Testis (tissue), 3 donors: ENCODE results near the gene TMEM80. TPM values are rescaled to one million over a fixed set of nuclear protein-coding genes. Genes with fewer than 3 reads are reported as not detected.

Experiments used
- DNase-seq: peaks from one replicate; pipeline ENCODE4 v3.0.0-alpha.2; 2019
- H3K27ac ChIP-seq, 2 donors: fragments of 200-600 bp; sonication (generic); one replicate each; pipeline ENCODE4 v1.5.1; 2019
- H3K27me3 ChIP-seq: fragments of 200-600 bp; sonication (generic); one replicate; pipeline ENCODE4 v1.5.1; 2019
- H3K36me3 ChIP-seq: fragments of 200-600 bp; sonication (generic); one replicate; pipeline ENCODE4 v1.5.1; 2017; ENCODE audit warnings: low read depth; ENCODE audit errors: missing control alignments
- H3K4me1 ChIP-seq: fragments of 200-600 bp; sonication (generic); one replicate; pipeline ENCODE4 v1.5.1; 2019
- H3K4me3 ChIP-seq, 2 donors: fragments of 200-600 bp; sonication (generic); one replicate each; pipeline ENCODE4 v1.5.1; 2017 to 2019
- H3K9me3 ChIP-seq: fragments of 200-600 bp; sonication (generic); one replicate; pipeline ENCODE4 v1.5.1; 2017
- POLR2A ChIP-seq: fragments of 450-650 bp; IDR thresholded peaks from one replicate; pipeline ENCODE4 v1.6.1; 2017; ENCODE audit warnings: antibody characterized with exemption, mild to moderate bottlenecking, moderate library complexity
- WGBS, 2 donors: methylation state at CpG; one replicate each; pipeline ENCODE4 v1.1.5; 2018; 5-methylcytosine and 5-hydroxymethylcytosine counted together
- intact Hi-C: fragments of 100-400 bp; cut with DNase I; formaldehyde crosslinking; loops from one replicate; pipeline ENCODE4 v1.15.1; 2023; ENCODE audit warnings: low total_unique reads
- polyA plus RNA-seq: library from polyadenylated mRNA; stranded (reverse); fragments of 350-450 nt; fragmentation: Illumina TruSeq; extraction: RNeasy Lipid Tissue Mini Kit (QIAGEN cat#74804); gene quantifications from one replicate; pipeline ENCODE4 v1.2.3, GENCODE V29; 2014; ENCODE audit warnings: low read depth, low replicate concordance; ENCODE audit not compliant: insufficient read depth
- total RNA-seq, 2 donors: library from RNA; depleted of rRNA; stranded (reverse); fragments of >200 nt; gene quantifications; one replicate each; pipeline ENCODE4 v1.2.3, GENCODE V29; 2016
- TF ChIP-seq, protein P1 (sequence below), 3 experiments: fragments of 450-650 bp in 2 of 3; fragments of 200-600 bp in 1 of 3; sonication (generic) in 1 of 3; IDR thresholded peaks; one replicate each; pipeline ENCODE4 v1.5.1; 2016 to 2019; ENCODE audit warnings: antibody characterized with exemption in 3 of 3, mild to moderate bottlenecking in 2 of 3, moderate library complexity in 1 of 3

TMEM80 gene
- total and polyA plus RNA-seq, 3 donors from 2014 or later = 38.9 to 74.5 (median 72.8) TPM

DNA sequence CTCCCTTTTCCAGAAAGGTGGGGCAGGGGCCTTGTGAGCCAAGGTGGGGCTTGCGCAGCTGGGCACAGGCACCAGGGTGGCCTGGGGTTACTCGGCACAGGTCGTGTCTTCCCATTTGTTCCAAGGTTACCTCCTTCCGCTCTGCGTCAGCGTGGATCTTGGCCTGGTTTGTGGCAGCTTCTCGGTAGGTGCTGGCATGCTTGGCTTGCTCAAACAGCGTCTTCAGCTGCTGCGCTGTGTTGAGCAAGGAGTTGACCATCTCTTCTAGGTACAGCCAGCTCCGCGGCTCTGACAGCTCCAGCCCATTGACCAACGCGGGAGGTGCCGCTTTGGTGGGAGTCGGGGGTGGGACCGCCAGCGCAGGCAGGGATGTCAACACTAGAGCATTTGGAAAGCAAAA is 21.2 kb upstream of the TMEM80 start:
- no peak for TF ChIP-seq POLR2A
- TF ChIP-seq, protein P1, sequence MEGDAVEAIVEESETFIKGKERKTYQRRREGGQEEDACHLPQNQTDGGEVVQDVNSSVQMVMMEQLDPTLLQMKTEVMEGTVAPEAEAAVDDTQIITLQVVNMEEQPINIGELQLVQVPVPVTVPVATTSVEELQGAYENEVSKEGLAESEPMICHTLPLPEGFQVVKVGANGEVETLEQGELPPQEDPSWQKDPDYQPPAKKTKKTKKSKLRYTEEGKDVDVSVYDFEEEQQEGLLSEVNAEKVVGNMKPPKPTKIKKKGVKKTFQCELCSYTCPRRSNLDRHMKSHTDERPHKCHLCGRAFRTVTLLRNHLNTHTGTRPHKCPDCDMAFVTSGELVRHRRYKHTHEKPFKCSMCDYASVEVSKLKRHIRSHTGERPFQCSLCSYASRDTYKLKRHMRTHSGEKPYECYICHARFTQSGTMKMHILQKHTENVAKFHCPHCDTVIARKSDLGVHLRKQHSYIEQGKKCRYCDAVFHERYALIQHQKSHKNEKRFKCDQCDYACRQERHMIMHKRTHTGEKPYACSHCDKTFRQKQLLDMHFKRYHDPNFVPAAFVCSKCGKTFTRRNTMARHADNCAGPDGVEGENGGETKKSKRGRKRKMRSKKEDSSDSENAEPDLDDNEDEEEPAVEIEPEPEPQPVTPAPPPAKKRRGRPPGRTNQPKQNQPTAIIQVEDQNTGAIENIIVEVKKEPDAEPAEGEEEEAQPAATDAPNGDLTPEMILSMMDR (IDR thresholded peaks at IDR 0.05) = no peak
- Histone ChIP-seq H3K27ac (no peak overlapping the region), H3K27me3 (no peaks in the 10 kb centered on the region), H3K4me3 (no peak overlapping the region), H3K36me3 (no peaks in the 10 kb centered on the region), H3K9me3 (no peaks in the 10 kb centered on the region), H3K4me1 (no peaks in the 10 kb centered on the region)
- intact Hi-C loops = no loop called here
- DNase-seq = no peak
- WGBS, 2 donors = 94% methylated on average over 16 to 17 of the region's 17 CpGs

DNA sequence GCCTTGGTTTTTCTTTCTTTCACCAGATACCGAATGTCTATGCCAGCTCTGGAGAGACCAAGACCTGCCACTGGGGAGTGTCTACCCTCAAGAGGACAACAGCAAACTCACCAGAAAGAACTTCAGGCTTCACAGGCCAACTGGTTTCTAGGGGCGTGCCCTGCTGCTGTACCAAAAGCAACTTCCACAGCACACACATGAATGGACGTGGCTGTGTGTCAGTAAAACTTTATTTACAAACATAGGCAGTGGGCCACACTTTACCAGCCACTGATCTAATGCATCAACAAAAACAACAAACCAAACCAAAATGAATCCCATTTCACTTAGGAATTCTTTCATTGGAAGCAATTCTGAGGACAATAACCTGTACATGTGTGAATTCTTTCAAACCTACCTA is 17.3 kb upstream of the TMEM80 start:
- no peaks in the 10 kb centered on the region for H3K36me3 ChIP-seq
- 94% methylated on average over 3 of the region's 3 CpGs for WGBS, 2 donors

DNA sequence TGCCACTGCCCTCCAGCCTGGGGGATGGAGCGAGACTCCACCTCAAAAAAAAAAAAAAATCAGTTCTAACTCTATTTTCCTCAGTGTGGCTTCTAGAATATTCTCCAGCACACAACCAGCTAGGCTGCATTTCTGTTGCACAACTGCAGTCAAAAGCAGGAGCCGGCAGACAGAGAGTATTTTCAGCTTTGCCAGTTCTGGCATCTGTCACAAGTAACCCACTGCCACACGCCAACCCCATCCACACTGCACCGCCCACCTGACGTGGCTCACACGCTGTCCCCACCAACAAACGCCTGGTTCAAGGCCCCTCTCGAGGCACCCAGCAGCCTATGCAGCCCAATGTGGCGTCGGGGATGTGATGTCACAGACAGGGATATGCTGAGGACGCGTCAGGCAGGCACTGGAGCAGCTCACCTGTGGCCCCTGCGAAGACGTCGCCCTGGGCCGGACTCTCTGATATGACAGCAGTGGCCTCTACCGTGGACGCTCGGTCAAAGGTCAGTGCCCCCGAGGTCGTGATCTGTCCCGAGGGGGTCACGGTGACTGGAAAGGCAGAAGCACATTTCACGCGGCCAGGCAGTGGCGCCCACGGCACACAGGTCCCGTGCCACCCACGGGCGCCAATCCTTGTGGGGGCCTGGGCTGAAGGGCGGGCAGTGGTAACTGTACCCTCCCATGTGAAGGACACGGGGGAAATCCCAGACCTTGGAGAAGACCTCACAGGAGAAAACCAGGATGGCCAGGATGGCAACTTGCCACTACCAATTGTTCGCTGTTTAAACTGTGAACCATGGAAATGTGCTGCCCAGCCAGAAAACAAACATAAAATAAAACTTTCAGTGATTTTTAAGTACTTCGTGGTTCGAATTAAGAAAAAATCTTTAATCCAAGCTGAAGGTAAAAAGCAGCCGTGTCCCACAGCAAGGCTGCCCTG is 16.1 kb upstream of the TMEM80 start:
- peaks cover 14% of the 10 kb centered on the region for H3K4me1 ChIP-seq
- intact Hi-C loops = no loop called here
- TF ChIP-seq POLR2A = no peak
- TF ChIP-seq, protein P1 (IDR thresholded peaks at IDR 0.05) = no peak
- no peak overlapping the region for H3K4me3 ChIP-seq
- WGBS, 2 donors = 93% methylated on average over 30 to 36 of the region's 36 CpGs
- H3K27ac ChIP-seq = no peak overlapping the region
- no peak for DNase-seq
- no peaks in the 10 kb centered on the region for H3K27me3 ChIP-seq
- H3K36me3 ChIP-seq = no peaks in the 10 kb centered on the region
- H3K9me3 ChIP-seq = no peaks in the 10 kb centered on the region

More for the DNA sequence above, 17.3 kb upstream of the TMEM80 start:
- TF ChIP-seq, protein P1 (IDR thresholded peaks at IDR 0.05) = no peak
- TF ChIP-seq POLR2A = no peak
- Histone ChIP-seq H3K4me3 (no peak overlapping the region), H3K4me1 (peaks cover 14% of the 10 kb centered on the region), H3K27me3 (no peaks in the 10 kb centered on the region), H3K27ac (no peak overlapping the region), H3K9me3 (no peaks in the 10 kb centered on the region)
- intact Hi-C loops = no loop called here
- DNase-seq = no peak

DNA sequence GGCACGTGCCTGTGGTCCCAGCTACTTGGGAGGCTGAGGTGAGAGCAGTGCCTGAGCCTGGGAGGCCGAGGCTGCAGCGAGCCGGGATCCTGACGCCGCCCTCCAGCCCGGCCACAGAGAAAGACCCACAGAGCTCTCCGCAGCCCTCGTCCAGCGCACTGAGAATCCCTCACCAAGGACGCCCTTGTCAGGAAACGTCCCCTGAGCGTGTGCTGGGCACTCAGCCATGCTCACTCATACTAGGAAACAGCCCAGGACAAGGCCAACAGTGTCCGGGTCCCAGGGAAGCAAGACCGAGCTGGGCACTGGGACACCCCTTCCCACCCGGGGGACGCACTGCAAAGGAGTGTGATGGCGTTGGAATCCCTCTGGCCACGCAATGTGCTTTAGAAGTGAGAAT is 15.1 kb upstream of the TMEM80 start:
- WGBS, 2 donors = 63 to 67% methylated on average over 7 to 19 of the region's 19 CpGs
- Histone ChIP-seq H3K4me1 (peaks cover 14% of the 10 kb centered on the region), H3K9me3 (no peaks in the 10 kb centered on the region), H3K36me3 (no peaks in the 10 kb centered on the region), H3K27me3 (no peaks in the 10 kb centered on the region), H3K4me3 (no peak overlapping the region), H3K27ac (no peak overlapping the region)
- intact Hi-C loops = no loop called here
- DNase-seq = peak; percentile 68
- no peak for TF ChIP-seq POLR2A
- TF ChIP-seq, protein P1 (IDR thresholded peaks at IDR 0.05) = no peak
